Measurements from ENCODE around the gene TBC1D24.

TBC1D24 gene

GRCh38 chr16:2517954-2518605 is 43.2 kb downstream of the TBC1D24 start:
- peak overlapping the region; percentile 64 for H3K27ac ChIP-seq (ENCODE audit: low read depth, low read length)
- H3K36me3 ChIP-seq (ENCODE audit: insufficient read depth, low read length): peaks cover 7% of the 10 kb centered on the region
- H3K9me3 ChIP-seq (ENCODE audit: low read length): no peaks in the 10 kb centered on the region
- H3K9ac ChIP-seq (ENCODE audit: low read length): no peak overlapping the region
- no peaks in the 10 kb centered on the region for H3K27me3 ChIP-seq (ENCODE audit: control insufficient read depth in 1 of 2, insufficient read depth in 2 of 2, low read length in 2 of 2)
- peak overlapping the region in 1 of 2 donors; percentile 10 for H3K4me3 ChIP-seq (ENCODE audit: low read depth in 1 of 2, low read length in 2 of 2)
- peaks cover 59% of the 10 kb centered on the region for H3K4me1 ChIP-seq (ENCODE audit: insufficient read depth, low read length)

DNA sequence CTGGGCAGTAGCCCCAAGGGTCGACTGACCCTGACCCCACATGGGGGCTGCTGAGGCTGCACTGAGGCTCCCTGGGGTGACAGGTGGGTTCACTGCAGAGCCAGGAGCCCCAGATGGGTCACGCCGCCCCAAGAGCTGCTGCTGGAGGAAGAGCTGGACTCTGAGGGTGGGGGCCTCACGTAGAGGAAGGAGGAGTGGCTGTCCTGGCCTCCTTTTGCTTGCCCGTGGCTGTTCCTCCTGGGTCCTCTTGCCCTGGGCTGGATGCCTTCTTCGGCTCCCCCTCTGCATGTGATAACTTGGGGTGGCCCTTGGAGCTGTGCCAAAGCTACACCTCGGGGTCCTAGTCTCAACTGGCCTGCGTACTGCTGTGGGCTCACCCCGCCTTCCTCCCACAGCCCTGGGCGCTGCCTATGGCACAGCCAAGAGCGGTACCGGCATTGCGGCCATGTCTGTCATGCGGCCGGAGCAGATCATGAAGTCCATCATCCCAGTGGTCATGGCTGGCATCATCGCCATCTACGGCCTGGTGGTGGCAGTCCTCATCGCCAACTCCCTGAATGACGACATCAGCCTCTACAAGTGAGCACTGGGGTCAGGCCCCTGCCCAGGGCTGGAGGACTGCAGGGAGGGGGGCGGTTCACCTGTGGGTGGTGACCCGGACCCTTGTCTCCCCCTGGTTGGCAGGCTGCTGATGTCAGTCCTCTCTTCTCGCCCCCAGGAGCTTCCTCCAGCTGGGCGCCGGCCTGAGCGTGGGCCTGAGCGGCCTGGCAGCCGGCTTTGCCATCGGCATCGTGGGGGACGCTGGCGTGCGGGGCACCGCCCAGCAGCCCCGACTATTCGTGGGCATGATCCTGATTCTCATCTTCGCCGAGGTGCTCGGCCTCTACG is 44.1 kb downstream of the TBC1D24 start:
- Histone ChIP-seq H3K36me3 (ENCODE audit: insufficient read depth, low read length) (peaks cover 14% of the 10 kb centered on the region), H3K9me3 (ENCODE audit: low read length) (no peaks in the 10 kb centered on the region), H3K9ac (ENCODE audit: low read length) (no peak overlapping the region), H3K27ac (ENCODE audit: low read depth, low read length) (peak overlapping the region; percentile 64), H3K27me3 (ENCODE audit: control insufficient read depth in 1 of 2, insufficient read depth in 2 of 2, low read length in 2 of 2) (no peaks in the 10 kb centered on the region), H3K4me1 (ENCODE audit: insufficient read depth, low read length) (peaks cover 56% of the 10 kb centered on the region), H3K4me3 (ENCODE audit: low read depth in 1 of 2, low read length in 2 of 2) (peak overlapping the region in 1 of 2 donors; percentile 10)

DNA sequence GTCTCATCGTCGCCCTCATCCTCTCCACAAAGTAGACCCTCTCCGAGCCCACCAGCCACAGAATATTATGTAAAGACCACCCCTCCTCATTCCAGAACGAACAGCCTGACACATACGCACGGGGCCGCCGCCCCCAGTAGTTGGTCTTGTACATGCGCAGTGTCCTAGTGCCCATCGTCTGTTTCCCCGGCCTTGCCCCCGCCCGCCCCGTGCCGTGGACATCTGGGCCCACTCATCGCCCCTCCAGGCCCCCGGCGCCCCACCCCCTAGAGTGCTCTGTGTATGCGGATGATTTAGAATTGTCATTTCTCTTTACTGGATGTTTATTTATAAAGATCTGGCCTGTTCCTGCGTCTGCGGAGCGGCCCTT is 44.8 kb downstream of the TBC1D24 start:
- no peaks in the 10 kb centered on the region for H3K27me3 ChIP-seq (ENCODE audit: control insufficient read depth in 1 of 2, insufficient read depth in 2 of 2, low read length in 2 of 2)
- peaks cover 56% of the 10 kb centered on the region for H3K4me1 ChIP-seq (ENCODE audit: insufficient read depth, low read length)
- peak overlapping the region; percentile 64 for H3K27ac ChIP-seq (ENCODE audit: low read depth, low read length)
- no peak overlapping the region for H3K4me3 ChIP-seq (ENCODE audit: low read depth in 1 of 2, low read length in 2 of 2)
- no peak overlapping the region for H3K9ac ChIP-seq (ENCODE audit: low read length)
- peaks cover 21% of the 10 kb centered on the region for H3K36me3 ChIP-seq (ENCODE audit: insufficient read depth, low read length)
- H3K9me3 ChIP-seq (ENCODE audit: low read length): no peaks in the 10 kb centered on the region

DNA sequence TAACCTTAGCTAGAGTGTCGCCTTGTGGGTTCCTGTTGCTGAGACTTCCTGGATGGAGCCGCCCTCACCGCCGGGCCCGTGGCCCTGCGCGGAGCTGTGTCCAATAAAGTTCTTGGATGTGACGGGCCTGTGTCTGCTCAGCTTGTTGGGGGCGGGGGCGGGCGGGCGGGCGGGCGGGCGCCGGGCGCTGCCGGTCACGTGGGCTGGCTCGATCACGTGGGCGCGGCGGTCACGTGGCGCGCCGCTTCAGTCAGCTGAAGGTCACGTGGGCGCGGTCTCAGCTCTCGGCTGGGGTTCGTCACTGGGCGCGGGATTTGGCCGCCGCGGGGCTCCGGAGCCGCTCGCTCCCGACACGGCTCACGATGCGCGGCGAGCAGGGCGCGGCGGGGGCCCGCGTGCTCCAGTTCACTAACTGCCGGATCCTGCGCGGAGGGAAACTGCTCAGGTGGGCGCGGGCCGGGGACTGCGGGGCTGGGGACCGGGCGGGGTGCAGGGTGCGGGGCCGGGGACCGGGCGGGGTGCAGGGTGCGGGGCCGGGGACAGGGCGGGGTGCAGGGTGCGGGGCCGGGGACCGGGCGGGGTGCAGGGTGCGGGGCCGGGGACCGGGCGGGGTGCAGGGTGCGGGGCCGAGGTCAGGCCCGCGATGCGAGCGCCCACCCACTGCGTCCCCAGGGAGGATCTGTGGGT is 45.3 kb downstream of the TBC1D24 start, which contains the start of gene AMDHD2:
Gene AMDHD2, plus strand, starts transcription at position 275 of the 687 bp plus-strand sequence. Its CDS starts 88 bp downstream, at position 363.
- H3K4me3 ChIP-seq (ENCODE audit: low read depth in 1 of 2, low read length in 2 of 2): peak within 1 kb of the TSS; percentile 37 to 55
- H3K4me1 ChIP-seq (ENCODE audit: insufficient read depth, low read length): peaks cover 52% of the 10 kb centered on the region
- peak within 1 kb of the TSS; percentile 39 for H3K9ac ChIP-seq (ENCODE audit: low read length)
- H3K36me3 ChIP-seq (ENCODE audit: insufficient read depth, low read length): peaks cover 23% of the 10 kb centered on the region
- peak within 1 kb of the TSS; percentile 64 for H3K27ac ChIP-seq (ENCODE audit: low read depth, low read length)
- no peaks in the 10 kb centered on the region for H3K9me3 ChIP-seq (ENCODE audit: low read length)
- no peaks in the 10 kb centered on the region for H3K27me3 ChIP-seq (ENCODE audit: control insufficient read depth in 1 of 2, insufficient read depth in 2 of 2, low read length in 2 of 2)

GRCh38 chr16:2520784-2521531 is 46.0 kb downstream of the TBC1D24 start:
- H3K9me3 ChIP-seq (ENCODE audit: low read length): no peaks in the 10 kb centered on the region
- peak overlapping the region; percentile 37 to 55 for H3K4me3 ChIP-seq (ENCODE audit: low read depth in 1 of 2, low read length in 2 of 2)
- H3K27me3 ChIP-seq (ENCODE audit: control insufficient read depth in 1 of 2, insufficient read depth in 2 of 2, low read length in 2 of 2): no peaks in the 10 kb centered on the region
- H3K27ac ChIP-seq (ENCODE audit: low read depth, low read length): no peak overlapping the region
- peaks cover 45% of the 10 kb centered on the region for H3K4me1 ChIP-seq (ENCODE audit: insufficient read depth, low read length)
- H3K9ac ChIP-seq (ENCODE audit: low read length): peak overlapping the region; percentile 39
- peaks cover 23% of the 10 kb centered on the region for H3K36me3 ChIP-seq (ENCODE audit: insufficient read depth, low read length)

GRCh38 chr16:2523801-2524231 is 48.9 kb downstream of the TBC1D24 start:
- Histone ChIP-seq H3K9ac (ENCODE audit: low read length) (no peak overlapping the region), H3K27me3 (ENCODE audit: control insufficient read depth in 1 of 2, insufficient read depth in 2 of 2, low read length in 2 of 2) (no peaks in the 10 kb centered on the region), H3K27ac (ENCODE audit: low read depth, low read length) (no peak overlapping the region), H3K9me3 (ENCODE audit: low read length) (no peaks in the 10 kb centered on the region), H3K4me1 (ENCODE audit: insufficient read depth, low read length) (peaks cover 16% of the 10 kb centered on the region), H3K36me3 (ENCODE audit: insufficient read depth, low read length) (peaks cover 27% of the 10 kb centered on the region), H3K4me3 (ENCODE audit: low read depth in 1 of 2, low read length in 2 of 2) (no peak overlapping the region)

DNA sequence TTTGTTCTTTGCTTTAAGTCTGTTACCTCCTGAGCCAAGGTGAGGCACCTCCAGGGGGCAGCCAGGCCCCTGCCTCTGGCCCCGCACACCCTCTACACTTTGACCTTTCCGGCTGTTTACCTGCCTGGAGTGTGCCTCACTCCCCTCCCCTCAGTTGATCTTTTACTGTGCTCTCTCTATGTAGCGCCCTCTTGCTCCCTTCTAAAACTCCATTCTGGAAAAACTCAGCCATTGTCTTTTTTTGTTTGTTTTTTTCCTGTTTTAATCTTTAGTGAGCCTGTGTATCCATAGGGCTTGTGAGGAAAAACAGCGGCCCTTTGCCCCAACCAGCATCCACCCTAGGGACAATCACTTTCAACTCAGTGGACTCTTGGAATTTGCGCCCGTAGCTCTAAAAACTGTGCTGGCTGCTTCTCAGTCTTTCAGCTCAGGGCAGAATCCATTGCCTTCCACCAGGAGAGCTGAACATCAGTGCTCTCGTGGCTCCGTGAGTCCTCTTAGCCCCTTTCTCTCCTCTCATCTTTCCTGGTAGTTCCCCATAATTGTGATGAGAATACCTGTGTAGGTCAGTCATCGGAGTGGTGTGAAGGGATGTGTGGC is 49.5 kb downstream of the TBC1D24 start:
- Histone ChIP-seq H3K27ac (ENCODE audit: low read depth, low read length) (no peak overlapping the region), H3K4me3 (ENCODE audit: low read depth in 1 of 2, low read length in 2 of 2) (no peak overlapping the region), H3K4me1 (ENCODE audit: insufficient read depth, low read length) (peaks cover 10% of the 10 kb centered on the region), H3K36me3 (ENCODE audit: insufficient read depth, low read length) (peaks cover 28% of the 10 kb centered on the region), H3K9me3 (ENCODE audit: low read length) (no peaks in the 10 kb centered on the region), H3K9ac (ENCODE audit: low read length) (no peak overlapping the region), H3K27me3 (ENCODE audit: control insufficient read depth in 1 of 2, insufficient read depth in 2 of 2, low read length in 2 of 2) (no peaks in the 10 kb centered on the region)

DNA sequence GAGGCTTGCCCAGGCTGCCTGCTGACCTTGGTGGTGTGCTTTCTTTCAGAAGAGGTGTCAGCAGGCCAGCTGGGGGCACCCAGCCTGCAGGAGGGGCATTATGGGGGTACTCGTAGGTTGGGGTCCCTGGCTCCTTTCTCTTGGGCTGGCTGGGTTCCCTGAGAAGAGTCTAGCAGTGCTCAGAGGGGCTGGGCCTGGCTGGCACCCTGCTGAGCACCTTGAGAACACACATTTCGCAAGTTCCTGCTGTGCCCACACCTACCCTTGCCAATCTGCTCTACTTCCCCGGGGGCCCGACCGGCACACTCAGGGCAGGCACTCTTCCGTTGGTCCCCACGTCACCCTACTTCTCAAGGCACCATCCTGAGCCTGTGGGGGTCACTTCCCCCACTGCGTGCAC is 51.2 kb downstream of the TBC1D24 start:
- peaks cover 38% of the 10 kb centered on the region for H3K36me3 ChIP-seq (ENCODE audit: insufficient read depth, low read length)
- no peaks in the 10 kb centered on the region for H3K9me3 ChIP-seq (ENCODE audit: low read length)
- peaks cover 6% of the 10 kb centered on the region for H3K4me1 ChIP-seq (ENCODE audit: insufficient read depth, low read length)
- H3K4me3 ChIP-seq (ENCODE audit: low read depth in 1 of 2, low read length in 2 of 2): no peak overlapping the region
- no peaks in the 10 kb centered on the region for H3K27me3 ChIP-seq (ENCODE audit: control insufficient read depth in 1 of 2, insufficient read depth in 2 of 2, low read length in 2 of 2)
- no peak overlapping the region for H3K9ac ChIP-seq (ENCODE audit: low read length)
- no peak overlapping the region for H3K27ac ChIP-seq (ENCODE audit: low read depth, low read length)

- Histone ChIP-seq H3K9me3 (ENCODE audit: low read length) (no peaks in the 10 kb centered on the region), H3K4me3 (ENCODE audit: low read depth in 1 of 2, low read length in 2 of 2) (no peak overlapping the region), H3K27ac (ENCODE audit: low read depth, low read length) (no peak overlapping the region), H3K9ac (ENCODE audit: low read length) (no peak overlapping the region), H3K4me1 (ENCODE audit: insufficient read depth, low read length) (peaks cover 5% of the 10 kb centered on the region), H3K36me3 (ENCODE audit: insufficient read depth, low read length) (peaks cover 38% of the 10 kb centered on the region), H3K27me3 (ENCODE audit: control insufficient read depth in 1 of 2, insufficient read depth in 2 of 2, low read length in 2 of 2) (no peaks in the 10 kb centered on the region)
Measured at GRCh38 chr16:2527071-2527783, 52.3 kb downstream of the TBC1D24 start.

DNA sequence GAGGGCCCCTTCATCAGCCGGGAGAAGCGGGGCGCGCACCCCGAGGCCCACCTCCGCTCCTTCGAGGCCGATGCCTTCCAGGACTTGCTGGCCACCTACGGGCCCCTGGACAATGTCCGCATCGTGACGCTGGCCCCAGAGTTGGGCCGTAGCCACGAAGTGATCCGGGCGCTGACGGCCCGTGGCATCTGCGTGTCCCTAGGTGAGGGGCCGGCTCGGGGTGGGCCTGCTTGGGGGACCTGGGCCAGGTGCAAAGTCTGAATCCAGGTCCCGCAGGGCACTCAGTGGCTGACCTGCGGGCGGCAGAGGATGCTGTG is 52.8 kb downstream of the TBC1D24 start:
- Histone ChIP-seq H3K9me3 (ENCODE audit: low read length) (no peaks in the 10 kb centered on the region), H3K27ac (ENCODE audit: low read depth, low read length) (no peak overlapping the region), H3K4me1 (ENCODE audit: insufficient read depth, low read length) (peaks cover 5% of the 10 kb centered on the region), H3K9ac (ENCODE audit: low read length) (no peak overlapping the region), H3K27me3 (ENCODE audit: control insufficient read depth in 1 of 2, insufficient read depth in 2 of 2, low read length in 2 of 2) (no peaks in the 10 kb centered on the region), H3K4me3 (ENCODE audit: low read depth in 1 of 2, low read length in 2 of 2) (no peak overlapping the region), H3K36me3 (ENCODE audit: insufficient read depth, low read length) (peaks cover 38% of the 10 kb centered on the region)

All from muscle layer of colon (tissue), 2 donors.